ENCODE results near the gene NDUFS6.

The NDUFS6 gene

DNA sequence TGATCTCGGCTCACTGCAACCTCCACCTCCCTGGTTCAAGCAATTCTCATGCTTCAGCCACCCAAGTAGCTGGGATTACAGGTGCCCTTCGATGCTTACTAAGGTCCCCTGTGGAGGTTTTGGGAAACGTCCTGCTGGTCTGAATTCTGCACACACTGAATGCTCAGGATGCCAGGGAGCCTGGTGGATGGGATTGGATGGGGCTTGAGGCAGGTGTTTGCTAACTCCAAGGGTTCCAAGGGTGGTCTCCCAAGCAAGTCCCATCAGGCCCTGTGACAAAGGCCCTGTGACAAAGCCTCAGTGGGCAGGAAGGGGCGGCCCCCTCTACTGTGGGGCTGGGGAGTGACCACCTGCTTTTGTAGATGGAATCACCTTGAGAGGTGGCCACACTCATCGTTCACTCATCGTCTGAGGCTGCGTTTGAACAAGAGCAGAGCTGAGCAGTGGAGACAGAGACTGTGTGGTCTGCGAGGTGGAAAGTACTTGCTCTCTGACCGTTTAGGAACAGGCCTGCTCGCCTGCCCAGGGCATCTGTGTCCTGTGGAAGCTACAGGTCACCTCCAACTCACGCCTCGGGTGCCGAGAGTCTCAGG is 41.7 kb upstream of the NDUFS6 start:
- H3K4me3 ChIP-seq (ENCODE audit: low read length in 2 of 2), result no peak overlapping the region

DNA sequence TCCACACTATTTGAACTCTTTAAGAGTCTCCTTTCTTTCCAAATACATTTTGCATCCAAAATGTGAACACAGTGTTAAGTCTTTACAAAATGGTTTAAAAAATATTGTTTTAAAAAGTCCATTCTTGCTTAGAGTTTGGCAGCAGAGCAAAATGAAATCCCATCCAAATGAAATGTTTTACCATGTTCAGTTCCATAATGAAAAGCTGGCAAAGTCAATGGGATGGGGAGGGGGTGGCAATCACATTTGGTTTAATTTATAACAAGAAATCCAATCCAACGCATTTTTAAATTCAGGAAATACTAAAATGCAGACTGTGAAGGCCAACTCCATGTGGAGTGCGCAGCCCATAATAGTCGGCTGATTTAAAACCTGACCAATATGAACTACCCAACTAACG is 41.0 kb upstream of the NDUFS6 start:
- Histone ChIP-seq H3K27me3 (ENCODE audit: control insufficient read depth in 2 of 2, insufficient read depth in 2 of 2, low read length in 2 of 2) (no peaks in the 10 kb centered on the region), H3K4me1 (ENCODE audit: control insufficient read depth in 2 of 2, insufficient read depth in 2 of 2, low read length in 2 of 2) (no peaks in the 10 kb centered on the region), H3K9me3 (ENCODE audit: control insufficient read depth in 2 of 2, low read length in 2 of 2) (no peaks in the 10 kb centered on the region), H3K9ac (ENCODE audit: low read depth in 1 of 2, low read length in 2 of 2) (no peak overlapping the region), H3K36me3 (ENCODE audit: control insufficient read depth in 2 of 2, insufficient read depth in 2 of 2, low read length in 2 of 2) (no peaks in the 10 kb centered on the region), H3K4me3 (ENCODE audit: low read length in 2 of 2) (no peak overlapping the region), H3K27ac (ENCODE audit: low read depth in 2 of 2, low read length in 2 of 2) (no peak overlapping the region)

More for the DNA sequence above, 41.7 kb upstream of the NDUFS6 start:
- H3K27me3 ChIP-seq (ENCODE audit: control insufficient read depth in 2 of 2, insufficient read depth in 2 of 2, low read length in 2 of 2), result no peaks in the 10 kb centered on the region
- no peaks in the 10 kb centered on the region for H3K9me3 ChIP-seq (ENCODE audit: control insufficient read depth in 2 of 2, low read length in 2 of 2)
- H3K9ac ChIP-seq (ENCODE audit: low read depth in 1 of 2, low read length in 2 of 2), result no peak overlapping the region
- H3K4me1 ChIP-seq (ENCODE audit: control insufficient read depth in 2 of 2, insufficient read depth in 2 of 2, low read length in 2 of 2), result no peaks in the 10 kb centered on the region
- no peak overlapping the region for H3K27ac ChIP-seq (ENCODE audit: low read depth in 2 of 2, low read length in 2 of 2)
- no peaks in the 10 kb centered on the region for H3K36me3 ChIP-seq (ENCODE audit: control insufficient read depth in 2 of 2, insufficient read depth in 2 of 2, low read length in 2 of 2)

GRCh38 chr5:1760656-1761452 is 40.4 kb upstream of the NDUFS6 start:
- Histone ChIP-seq H3K36me3 (ENCODE audit: control insufficient read depth in 2 of 2, insufficient read depth in 2 of 2, low read length in 2 of 2) (no peaks in the 10 kb centered on the region), H3K9ac (ENCODE audit: low read depth in 1 of 2, low read length in 2 of 2) (no peak overlapping the region), H3K27me3 (ENCODE audit: control insufficient read depth in 2 of 2, insufficient read depth in 2 of 2, low read length in 2 of 2) (no peaks in the 10 kb centered on the region), H3K27ac (ENCODE audit: low read depth in 2 of 2, low read length in 2 of 2) (no peak overlapping the region), H3K4me1 (ENCODE audit: control insufficient read depth in 2 of 2, insufficient read depth in 2 of 2, low read length in 2 of 2) (no peaks in the 10 kb centered on the region), H3K4me3 (ENCODE audit: low read length in 2 of 2) (no peak overlapping the region), H3K9me3 (ENCODE audit: control insufficient read depth in 2 of 2, low read length in 2 of 2) (no peaks in the 10 kb centered on the region)

GRCh38 chr5:1761453-1761755 is 39.8 kb upstream of the NDUFS6 start:
- no peak overlapping the region for H3K9ac ChIP-seq (ENCODE audit: low read depth in 1 of 2, low read length in 2 of 2)

DNA sequence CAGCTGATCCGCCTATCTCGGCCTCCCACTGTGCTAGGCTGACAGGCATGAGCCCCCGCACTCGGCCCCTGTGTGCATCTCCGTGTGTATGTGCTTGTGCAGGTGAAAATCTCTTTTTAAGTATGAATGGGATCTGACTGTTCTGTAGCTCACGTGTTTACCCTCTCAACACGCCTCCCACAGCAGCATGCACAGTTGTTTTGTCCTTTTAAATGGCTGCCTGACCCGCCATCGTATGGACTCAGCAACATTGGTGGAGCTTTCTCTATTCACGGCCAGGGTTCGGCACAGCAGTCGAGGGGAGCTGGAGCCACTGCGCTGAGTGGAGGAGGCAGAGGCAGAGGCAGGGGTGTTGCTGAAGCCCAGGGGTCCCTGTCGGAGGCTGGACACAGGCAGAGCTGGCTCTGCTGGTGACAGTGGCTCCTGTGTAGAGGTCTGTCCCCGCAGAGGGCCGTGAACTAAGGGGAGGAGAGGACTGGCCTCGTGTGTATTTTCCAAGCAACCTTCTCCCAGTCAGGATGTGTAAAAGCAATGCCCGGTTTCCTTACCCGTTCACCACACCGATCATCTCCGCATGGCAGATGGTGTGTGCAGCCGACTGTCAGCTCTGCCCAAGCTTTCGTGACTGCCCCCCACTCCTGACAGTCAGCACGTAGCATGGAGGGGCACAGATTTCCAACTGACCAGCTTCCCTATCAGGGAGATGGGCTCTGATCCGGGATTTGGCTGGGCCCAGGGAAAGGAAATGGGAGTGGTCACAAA is 38.9 kb upstream of the NDUFS6 start:
- Histone ChIP-seq H3K4me3 (ENCODE audit: low read length in 2 of 2) (no peak overlapping the region), H3K27me3 (ENCODE audit: control insufficient read depth in 2 of 2, insufficient read depth in 2 of 2, low read length in 2 of 2) (no peaks in the 10 kb centered on the region), H3K27ac (ENCODE audit: low read depth in 2 of 2, low read length in 2 of 2) (no peak overlapping the region)

More at GRCh38 chr5:1761453-1761755, 39.8 kb upstream of the NDUFS6 start:
- H3K4me1 ChIP-seq (ENCODE audit: control insufficient read depth in 2 of 2, insufficient read depth in 2 of 2, low read length in 2 of 2), result no peaks in the 10 kb centered on the region
- no peak overlapping the region for H3K27ac ChIP-seq (ENCODE audit: low read depth in 2 of 2, low read length in 2 of 2)
- no peaks in the 10 kb centered on the region for H3K9me3 ChIP-seq (ENCODE audit: control insufficient read depth in 2 of 2, low read length in 2 of 2)
- no peak overlapping the region for H3K4me3 ChIP-seq (ENCODE audit: low read length in 2 of 2)
- no peaks in the 10 kb centered on the region for H3K36me3 ChIP-seq (ENCODE audit: control insufficient read depth in 2 of 2, insufficient read depth in 2 of 2, low read length in 2 of 2)
- no peaks in the 10 kb centered on the region for H3K27me3 ChIP-seq (ENCODE audit: control insufficient read depth in 2 of 2, insufficient read depth in 2 of 2, low read length in 2 of 2)

DNA sequence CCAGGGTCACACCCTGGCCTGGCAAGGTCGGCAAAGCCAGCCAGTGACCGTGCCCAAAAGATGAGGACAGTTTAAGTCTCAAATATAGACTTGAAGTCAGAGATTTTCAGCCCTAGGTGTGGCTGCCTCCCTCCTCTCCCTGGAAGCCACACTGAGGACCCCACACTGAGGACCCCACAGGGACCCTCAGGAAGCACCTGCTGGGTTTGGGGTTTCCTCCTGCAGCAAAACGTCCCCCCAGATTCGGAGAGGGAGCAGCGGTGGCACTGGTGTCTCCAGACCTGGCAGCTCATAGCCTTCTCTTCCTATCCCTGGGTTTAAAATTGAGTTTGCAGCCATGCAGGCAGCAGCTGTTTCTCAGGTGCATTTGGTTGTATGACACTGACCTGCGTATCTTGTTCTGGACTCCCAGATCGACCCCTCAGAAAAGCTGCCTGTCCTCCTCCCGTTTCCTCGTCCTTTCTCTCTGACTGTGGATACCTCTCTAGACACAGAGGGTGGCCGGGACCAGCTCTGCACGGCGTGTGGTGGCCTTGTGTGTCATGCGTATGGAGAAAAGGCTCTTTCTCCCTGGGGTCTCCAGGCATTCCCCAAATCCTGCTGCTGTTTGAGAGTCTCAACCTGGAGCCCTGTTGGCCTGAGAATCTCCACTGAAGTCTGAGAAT is 38.2 kb upstream of the NDUFS6 start:
- Histone ChIP-seq H3K9ac (ENCODE audit: low read depth in 1 of 2, low read length in 2 of 2) (no peak overlapping the region), H3K9me3 (ENCODE audit: control insufficient read depth in 2 of 2, low read length in 2 of 2) (no peaks in the 10 kb centered on the region), H3K36me3 (ENCODE audit: control insufficient read depth in 2 of 2, insufficient read depth in 2 of 2, low read length in 2 of 2) (no peaks in the 10 kb centered on the region), H3K4me3 (ENCODE audit: low read length in 2 of 2) (no peak overlapping the region), H3K27ac (ENCODE audit: low read depth in 2 of 2, low read length in 2 of 2) (no peak overlapping the region), H3K4me1 (ENCODE audit: control insufficient read depth in 2 of 2, insufficient read depth in 2 of 2, low read length in 2 of 2) (no peaks in the 10 kb centered on the region), H3K27me3 (ENCODE audit: control insufficient read depth in 2 of 2, insufficient read depth in 2 of 2, low read length in 2 of 2) (no peaks in the 10 kb centered on the region)

More for the DNA sequence above, 38.9 kb upstream of the NDUFS6 start:
- Histone ChIP-seq H3K9me3 (ENCODE audit: control insufficient read depth in 2 of 2, low read length in 2 of 2) (no peaks in the 10 kb centered on the region), H3K9ac (ENCODE audit: low read depth in 1 of 2, low read length in 2 of 2) (no peak overlapping the region), H3K36me3 (ENCODE audit: control insufficient read depth in 2 of 2, insufficient read depth in 2 of 2, low read length in 2 of 2) (no peaks in the 10 kb centered on the region), H3K4me1 (ENCODE audit: control insufficient read depth in 2 of 2, insufficient read depth in 2 of 2, low read length in 2 of 2) (no peaks in the 10 kb centered on the region)

DNA sequence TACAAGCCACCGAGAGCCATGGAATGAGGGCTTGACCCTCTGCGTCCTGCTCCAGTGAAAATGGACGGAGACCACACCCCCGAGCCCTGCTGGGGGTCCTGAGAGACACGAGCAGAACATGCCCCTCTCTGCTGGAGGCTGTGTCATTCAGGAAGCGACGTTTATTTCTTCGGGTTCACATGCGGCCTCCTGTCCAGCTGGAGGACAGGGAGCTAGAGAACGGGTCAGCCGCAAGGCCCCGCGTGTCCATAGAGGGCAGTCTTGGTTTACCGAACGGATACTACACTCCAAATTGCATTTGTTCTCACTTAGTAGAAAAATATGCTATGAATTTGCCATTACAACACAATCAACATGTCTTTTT is 37.7 kb upstream of the NDUFS6 start:
- Histone ChIP-seq H3K27ac (ENCODE audit: low read depth in 2 of 2, low read length in 2 of 2) (no peak overlapping the region), H3K4me3 (ENCODE audit: low read length in 2 of 2) (no peak overlapping the region), H3K4me1 (ENCODE audit: control insufficient read depth in 2 of 2, insufficient read depth in 2 of 2, low read length in 2 of 2) (no peaks in the 10 kb centered on the region), H3K36me3 (ENCODE audit: control insufficient read depth in 2 of 2, insufficient read depth in 2 of 2, low read length in 2 of 2) (no peaks in the 10 kb centered on the region), H3K27me3 (ENCODE audit: control insufficient read depth in 2 of 2, insufficient read depth in 2 of 2, low read length in 2 of 2) (no peaks in the 10 kb centered on the region), H3K9me3 (ENCODE audit: control insufficient read depth in 2 of 2, low read length in 2 of 2) (no peaks in the 10 kb centered on the region), H3K9ac (ENCODE audit: low read depth in 1 of 2, low read length in 2 of 2) (no peak overlapping the region)

- no peaks in the 10 kb centered on the region for H3K4me1 ChIP-seq (ENCODE audit: control insufficient read depth in 2 of 2, insufficient read depth in 2 of 2, low read length in 2 of 2)
- H3K9me3 ChIP-seq (ENCODE audit: control insufficient read depth in 2 of 2, low read length in 2 of 2), result no peaks in the 10 kb centered on the region
- no peak overlapping the region for H3K27ac ChIP-seq (ENCODE audit: low read depth in 2 of 2, low read length in 2 of 2)
- no peak overlapping the region for H3K9ac ChIP-seq (ENCODE audit: low read depth in 1 of 2, low read length in 2 of 2)
- no peaks in the 10 kb centered on the region for H3K36me3 ChIP-seq (ENCODE audit: control insufficient read depth in 2 of 2, insufficient read depth in 2 of 2, low read length in 2 of 2)
- H3K4me3 ChIP-seq (ENCODE audit: low read length in 2 of 2), result no peak overlapping the region
- H3K27me3 ChIP-seq (ENCODE audit: control insufficient read depth in 2 of 2, insufficient read depth in 2 of 2, low read length in 2 of 2), result no peaks in the 10 kb centered on the region
Measured at GRCh38 chr5:1763960-1764605, 37.1 kb upstream of the NDUFS6 start.

DNA sequence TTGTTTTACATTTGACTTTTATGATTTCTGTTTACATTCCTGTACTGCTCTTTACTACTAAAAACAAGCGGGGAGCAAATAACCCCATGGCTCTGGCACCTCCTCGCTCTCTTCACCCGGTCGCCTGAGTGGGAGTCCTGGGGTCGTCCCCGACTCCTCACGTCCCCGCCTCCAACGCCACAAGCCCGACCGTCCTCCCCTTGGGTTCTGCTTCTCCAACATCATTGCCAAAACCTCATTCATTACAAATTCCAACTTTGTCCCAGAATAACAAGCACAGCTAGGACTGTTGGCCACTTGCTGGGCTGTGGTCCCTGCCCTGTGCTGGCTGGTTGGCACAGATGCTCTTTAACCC is 36.6 kb upstream of the NDUFS6 start:
- no peak overlapping the region for H3K4me3 ChIP-seq (ENCODE audit: low read length in 2 of 2)
- no peaks in the 10 kb centered on the region for H3K27me3 ChIP-seq (ENCODE audit: control insufficient read depth in 2 of 2, insufficient read depth in 2 of 2, low read length in 2 of 2)
- no peaks in the 10 kb centered on the region for H3K4me1 ChIP-seq (ENCODE audit: control insufficient read depth in 2 of 2, insufficient read depth in 2 of 2, low read length in 2 of 2)
- H3K27ac ChIP-seq (ENCODE audit: low read depth in 2 of 2, low read length in 2 of 2), result no peak overlapping the region
- H3K9me3 ChIP-seq (ENCODE audit: control insufficient read depth in 2 of 2, low read length in 2 of 2), result no peaks in the 10 kb centered on the region
- H3K9ac ChIP-seq (ENCODE audit: low read depth in 1 of 2, low read length in 2 of 2), result no peak overlapping the region
- no peaks in the 10 kb centered on the region for H3K36me3 ChIP-seq (ENCODE audit: control insufficient read depth in 2 of 2, insufficient read depth in 2 of 2, low read length in 2 of 2)

Measured in mucosa of rectum (tissue), 2 donors.